Skin epidermis (tissue), 12 donors: Measurements from ENCODE around the gene SNTB2.

Experiments used
- H3K27ac ChIP-seq, 21 experiments: fragments of 200-600 bp; sonication (generic) in 11 of 21; one replicate each; pipeline ENCODE4 v1.5.0; 2020; ENCODE audit warnings: mild to moderate bottlenecking in 3 of 21, inconsistent platforms in 2 of 21, moderate library complexity in 2 of 21
- H3K4me3 ChIP-seq, 7 experiments: fragments of 200-600 bp; sonication (generic) in 2 of 7; one replicate each; pipeline ENCODE4 v1.5.0; 2020; ENCODE audit warnings: inconsistent platforms in 2 of 7, mild to moderate bottlenecking in 2 of 7, moderate library complexity in 1 of 7

Gene SNTB2

DNA sequence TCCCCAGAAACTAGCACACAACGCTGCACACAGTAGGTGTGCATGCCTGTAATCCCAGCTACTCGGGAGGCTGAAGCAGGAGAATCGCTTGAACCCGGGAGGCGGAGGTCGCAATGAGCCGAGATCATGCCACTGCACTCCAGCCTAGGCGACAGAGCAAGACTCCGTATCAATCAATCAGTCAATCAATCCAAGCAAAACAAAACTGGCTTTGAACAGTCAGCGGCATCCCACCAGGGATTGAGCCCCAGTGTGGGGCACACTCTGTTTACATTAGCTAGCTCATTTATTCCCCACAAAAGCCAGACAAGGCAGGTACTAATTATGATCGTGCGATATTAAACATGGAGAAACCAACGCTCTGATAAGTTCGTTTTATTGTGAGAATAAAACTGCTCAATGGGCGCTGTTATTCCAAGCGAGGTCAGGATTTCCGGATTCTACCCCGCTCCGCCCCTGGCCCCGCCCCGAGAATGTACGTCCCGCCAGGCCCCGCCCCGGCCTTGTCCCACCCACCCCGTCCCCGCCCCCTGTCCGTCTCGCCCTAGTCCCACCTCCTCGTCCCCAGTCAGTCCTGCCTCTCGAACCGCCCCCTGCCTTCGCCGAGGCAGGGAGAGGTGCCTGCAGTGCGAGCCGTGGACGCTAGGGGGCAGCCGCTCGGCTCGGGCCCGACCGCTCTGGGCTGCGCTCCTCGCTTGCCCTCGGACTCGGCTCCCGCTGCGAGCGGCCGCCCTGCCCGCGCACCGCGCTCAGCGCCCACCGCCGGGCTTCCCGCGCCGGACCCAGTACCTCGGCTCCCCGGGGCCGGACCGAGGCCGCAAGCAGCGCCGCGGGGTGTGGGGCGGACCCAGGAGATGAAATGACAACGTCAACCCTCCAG, 123.9 kb downstream of the SNTB2 start, which contains the start of gene VPS4A:
Gene VPS4A, plus strand, starts transcription at position 698 of the 880 bp plus-strand sequence. Its CDS starts 162 bp downstream, at position 860.
- H3K27ac ChIP-seq: peak within 1 kb of the TSS; percentile 78 to 98 (median 92)

DNA sequence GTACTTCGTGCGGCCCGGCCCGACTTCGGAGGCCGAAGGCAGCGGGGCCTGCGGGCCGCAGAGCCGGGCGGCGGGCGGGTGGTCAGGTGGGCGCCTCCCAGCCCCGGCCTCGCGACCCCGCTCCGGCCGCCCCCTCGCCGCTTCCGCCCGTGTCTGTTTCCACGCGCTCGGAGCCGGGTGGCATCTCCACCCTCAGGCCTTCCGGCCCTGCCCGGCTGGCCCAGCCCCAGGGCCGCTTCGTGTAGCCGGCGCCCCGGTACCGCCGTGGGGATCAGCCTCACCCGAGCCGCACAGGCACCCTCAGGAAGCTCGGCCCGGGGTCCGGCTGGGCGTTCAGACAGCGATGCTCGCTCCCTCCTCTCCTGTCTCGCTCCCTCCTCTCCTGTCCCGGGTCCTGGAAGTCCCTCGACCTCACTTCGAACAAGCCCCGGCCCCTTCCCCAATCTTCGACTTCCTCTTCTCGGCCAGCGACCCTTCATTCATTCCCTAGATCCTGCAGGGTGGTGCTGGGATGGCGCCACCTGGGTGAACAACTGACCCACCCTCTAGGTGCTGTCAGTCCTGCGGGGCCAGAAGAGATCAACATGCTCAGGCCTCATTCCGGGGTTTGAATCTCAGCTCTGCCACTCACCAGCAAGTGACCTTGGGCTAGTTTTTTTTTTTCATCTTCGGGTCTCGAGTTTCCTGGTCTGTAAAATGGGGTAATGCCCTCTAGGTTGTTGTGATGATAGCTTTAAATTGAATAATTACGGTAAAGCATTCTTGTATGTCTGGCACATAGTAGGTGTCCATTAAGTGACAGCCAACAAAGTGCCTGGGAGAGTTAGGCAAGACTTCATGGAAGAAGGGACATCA, 124.8 kb downstream of the SNTB2 start:
- peak overlapping the region; percentile 69 to 99 (median 86) for H3K4me3 ChIP-seq
- peak overlapping the region; percentile 78 to 98 (median 92) for H3K27ac ChIP-seq

More for the DNA sequence above, 123.9 kb downstream of the SNTB2 start, which contains the start of gene VPS4A:
- H3K4me3 ChIP-seq: peak within 1 kb of the TSS; percentile 69 to 99 (median 86)

DNA sequence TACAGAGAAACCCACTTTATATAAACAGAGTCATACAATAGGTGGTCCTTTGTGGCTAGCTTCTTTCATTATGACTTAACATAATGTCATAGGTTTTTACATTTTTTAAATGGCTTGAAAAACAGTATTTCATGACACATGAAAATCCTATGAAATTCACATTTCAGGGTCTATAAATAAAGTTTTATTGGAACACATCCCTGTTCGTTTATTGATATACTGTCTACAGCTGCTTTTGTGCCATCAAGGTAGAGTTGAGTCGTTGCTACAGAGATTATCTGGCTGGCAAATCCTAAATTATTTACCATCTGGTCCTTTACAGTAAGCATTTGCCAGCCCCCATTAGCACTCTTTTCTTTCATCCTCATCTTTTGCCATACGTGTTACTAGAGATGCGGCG, 126.5 kb downstream of the SNTB2 start:
- no peak overlapping the region for H3K27ac ChIP-seq
- no peak overlapping the region for H3K4me3 ChIP-seq

DNA sequence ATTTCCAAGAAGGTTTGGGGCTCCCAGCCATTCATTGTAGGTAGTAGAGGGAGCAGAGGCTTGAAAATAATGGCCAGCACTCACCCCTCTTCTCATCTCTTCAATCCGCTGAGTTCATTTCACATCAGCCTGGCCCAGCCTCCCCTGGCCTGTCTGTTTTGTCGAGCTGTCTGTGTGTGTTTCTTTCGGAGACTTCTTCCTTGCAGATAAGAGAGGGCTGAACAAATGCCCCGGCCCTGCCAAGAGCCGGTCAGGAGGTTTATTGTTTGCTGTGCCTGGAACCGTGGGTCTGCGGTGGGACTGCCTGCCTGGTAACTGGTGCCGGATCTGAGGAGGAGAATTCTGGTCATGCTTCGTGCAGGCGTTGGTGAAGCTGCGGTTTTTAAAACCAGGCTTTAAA, 127.6 kb downstream of the SNTB2 start:
- Histone ChIP-seq H3K27ac (no peak overlapping the region), H3K4me3 (no peak overlapping the region)

DNA sequence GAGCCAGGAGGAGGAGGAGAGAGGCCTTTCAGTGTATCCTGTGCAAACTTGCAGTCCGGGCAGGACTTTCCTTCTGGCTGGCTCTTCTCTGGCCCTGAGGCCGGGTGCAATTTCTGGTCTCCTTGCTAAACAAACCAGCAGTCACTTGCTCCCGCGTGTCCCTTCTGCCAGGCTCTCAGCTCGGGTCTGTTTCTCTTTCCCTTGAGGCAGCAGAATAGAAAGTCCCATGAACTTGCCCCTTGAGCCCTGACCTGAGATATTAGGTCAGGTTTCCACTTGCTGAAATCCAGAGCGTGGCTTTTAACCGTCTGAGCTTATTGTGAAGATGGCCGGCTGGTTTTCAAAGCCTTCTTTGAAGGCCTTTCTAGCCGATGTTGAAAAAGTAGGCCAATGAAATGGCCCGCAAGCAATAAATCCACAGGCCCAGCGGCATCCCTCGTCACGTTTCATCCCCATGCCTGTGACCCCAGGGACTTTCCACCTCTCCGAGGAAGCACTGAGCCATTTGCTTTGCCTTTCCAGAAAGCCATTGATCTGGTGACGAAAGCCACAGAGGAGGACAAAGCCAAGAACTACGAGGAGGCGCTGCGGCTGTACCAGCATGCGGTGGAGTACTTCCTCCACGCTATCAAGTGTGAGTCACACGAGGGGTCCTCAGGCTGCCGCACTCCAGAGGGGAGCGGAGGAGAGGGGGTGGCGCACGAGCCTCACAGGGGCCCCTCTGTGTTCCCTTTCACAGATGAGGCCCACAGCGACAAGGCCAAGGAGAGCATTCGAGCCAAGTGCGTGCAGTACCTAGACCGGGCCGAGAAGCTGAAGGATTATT, 128.7 kb downstream of the SNTB2 start:
- H3K27ac ChIP-seq: no peak overlapping the region
- no peak overlapping the region for H3K4me3 ChIP-seq

DNA sequence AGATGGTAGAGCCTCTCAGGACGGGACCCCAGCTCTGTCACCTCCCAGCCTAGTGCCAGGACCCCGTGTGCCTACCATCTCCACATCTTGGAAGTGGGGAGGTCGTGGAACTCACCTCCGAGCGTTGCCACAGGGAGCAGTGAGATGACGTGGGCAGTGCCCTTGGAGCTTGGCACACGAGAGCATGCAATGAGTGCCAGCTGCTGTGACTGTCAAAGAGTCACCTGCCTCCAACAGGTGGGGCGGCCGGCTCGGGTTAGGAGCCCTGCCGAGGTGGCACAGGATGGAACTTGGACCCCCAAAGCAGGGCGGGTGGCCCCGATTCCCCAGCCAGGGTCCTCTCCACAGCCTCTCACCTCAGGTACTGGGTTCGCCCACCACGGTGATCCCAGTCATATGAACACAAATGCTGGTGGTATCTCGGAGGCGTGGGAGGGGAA, 129.7 kb downstream of the SNTB2 start:
- no peak overlapping the region for H3K4me3 ChIP-seq
- no peak overlapping the region for H3K27ac ChIP-seq

DNA sequence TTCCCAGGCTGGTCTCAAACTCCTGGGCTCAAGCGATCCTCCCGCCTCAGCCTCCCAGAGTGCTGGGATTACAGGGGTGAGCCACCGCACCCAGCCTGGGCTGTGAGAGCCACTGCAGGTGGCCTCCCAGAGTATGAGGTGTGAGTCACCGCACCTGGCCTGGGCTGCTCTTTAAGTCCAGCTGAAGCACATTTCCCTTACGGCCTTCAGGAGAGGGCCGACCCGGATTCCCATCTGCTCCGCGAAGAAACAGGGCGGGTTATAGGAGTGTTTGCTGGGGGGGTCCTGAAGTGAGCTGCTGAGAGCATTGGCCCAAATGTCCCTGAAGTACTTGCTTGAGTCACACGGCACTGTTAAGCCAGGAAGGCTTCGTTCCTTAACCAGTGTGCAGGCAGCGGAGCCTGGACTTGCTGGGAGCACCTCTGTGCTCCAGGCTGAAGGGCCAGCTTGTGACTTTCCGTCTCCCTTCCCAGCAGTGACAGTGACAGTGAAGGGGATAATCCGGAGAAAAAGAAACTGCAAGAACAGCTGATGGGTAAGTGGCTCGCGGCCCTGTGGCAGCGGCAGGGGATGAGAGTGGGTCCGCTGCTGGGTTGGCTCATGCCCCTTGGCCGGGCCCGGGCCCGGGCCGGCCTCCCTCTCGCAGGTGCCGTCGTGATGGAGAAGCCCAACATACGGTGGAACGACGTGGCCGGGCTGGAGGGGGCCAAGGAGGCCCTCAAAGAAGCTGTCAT, 131.4 kb downstream of the SNTB2 start:
- no peak overlapping the region for H3K4me3 ChIP-seq
- no peak overlapping the region for H3K27ac ChIP-seq

DNA sequence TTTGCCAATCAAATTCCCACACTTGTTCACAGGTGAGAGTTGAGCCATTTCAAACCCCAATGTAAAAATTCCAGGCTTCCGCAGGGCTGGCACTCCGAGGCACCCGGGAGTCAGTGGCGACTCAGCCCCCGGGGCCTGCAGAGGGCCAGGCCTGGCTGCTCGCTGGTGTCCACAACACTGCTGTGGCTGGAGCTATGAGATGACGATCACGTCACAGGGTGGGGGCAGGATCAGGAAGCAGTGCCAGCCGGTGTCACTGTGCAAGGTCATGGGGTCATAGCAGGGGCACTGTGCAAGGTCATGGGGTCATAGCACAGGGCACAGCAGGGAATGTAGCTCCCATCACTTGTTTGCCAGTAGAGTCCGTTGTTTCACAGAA, 131.9 kb downstream of the SNTB2 start:
- Histone ChIP-seq H3K4me3 (no peak overlapping the region), H3K27ac (no peak overlapping the region)

DNA sequence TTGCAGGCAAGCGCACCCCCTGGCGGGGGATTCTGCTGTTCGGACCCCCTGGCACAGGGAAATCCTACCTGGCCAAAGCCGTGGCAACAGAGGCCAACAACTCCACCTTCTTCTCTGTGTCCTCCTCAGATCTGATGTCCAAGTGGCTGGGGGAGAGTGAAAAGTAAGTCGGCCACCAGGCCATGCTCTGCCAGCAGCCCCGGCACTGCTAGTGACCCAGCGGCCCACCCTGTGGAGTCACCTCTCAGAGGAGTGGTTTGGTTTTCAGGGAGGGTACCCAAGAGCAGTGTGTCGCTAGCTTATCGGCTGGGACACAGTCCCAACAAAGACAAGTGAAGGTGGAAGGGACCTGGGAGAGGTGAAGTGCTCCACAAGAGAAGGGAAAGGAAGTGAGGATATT, 132.4 kb downstream of the SNTB2 start:
- no peak overlapping the region for H3K27ac ChIP-seq
- no peak overlapping the region for H3K4me3 ChIP-seq

DNA sequence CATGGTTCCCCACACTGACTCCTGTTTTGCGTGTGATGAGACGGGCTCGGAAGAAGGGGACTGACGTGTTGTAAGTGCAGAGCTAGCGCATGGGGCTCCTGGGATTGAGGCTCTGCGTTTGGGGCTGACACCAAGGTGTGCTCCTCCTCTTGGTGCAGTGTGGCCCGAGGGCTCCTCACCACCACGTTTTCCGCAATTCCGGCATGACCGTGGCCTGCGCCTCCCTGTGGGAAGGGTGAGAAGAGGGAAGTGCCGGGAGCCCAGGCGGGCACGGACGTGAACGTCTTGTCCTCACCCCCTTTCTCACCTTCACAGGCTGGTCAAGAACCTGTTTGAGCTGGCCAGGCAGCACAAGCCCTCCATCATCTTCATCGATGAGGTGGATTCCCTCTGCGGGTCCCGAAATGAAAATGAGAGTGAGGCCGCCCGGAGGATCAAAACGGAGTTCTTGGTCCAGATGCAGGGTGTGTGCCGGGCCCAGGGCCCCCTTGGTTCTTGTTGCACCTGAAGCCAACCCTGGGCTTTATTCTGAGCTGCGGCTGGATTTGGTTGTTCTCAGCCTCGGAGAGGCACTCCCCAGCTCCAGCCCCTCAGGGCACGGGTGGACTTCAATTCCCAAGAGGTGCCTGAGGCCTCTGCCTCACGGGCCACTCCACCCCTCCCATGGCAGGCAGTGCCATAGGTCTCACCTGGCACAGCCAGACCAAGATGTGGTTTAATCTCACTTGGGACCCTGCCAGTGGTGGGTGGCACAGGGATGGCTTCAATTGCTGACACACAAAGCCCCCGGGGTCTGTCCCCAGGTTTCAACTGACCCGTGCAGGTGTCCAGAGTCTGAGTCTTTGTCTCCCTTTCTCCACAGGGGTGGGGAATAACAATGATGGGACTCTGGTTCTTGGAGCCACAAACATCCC, 133.1 kb downstream of the SNTB2 start:
- H3K4me3 ChIP-seq: no peak overlapping the region
- no peak overlapping the region for H3K27ac ChIP-seq

DNA sequence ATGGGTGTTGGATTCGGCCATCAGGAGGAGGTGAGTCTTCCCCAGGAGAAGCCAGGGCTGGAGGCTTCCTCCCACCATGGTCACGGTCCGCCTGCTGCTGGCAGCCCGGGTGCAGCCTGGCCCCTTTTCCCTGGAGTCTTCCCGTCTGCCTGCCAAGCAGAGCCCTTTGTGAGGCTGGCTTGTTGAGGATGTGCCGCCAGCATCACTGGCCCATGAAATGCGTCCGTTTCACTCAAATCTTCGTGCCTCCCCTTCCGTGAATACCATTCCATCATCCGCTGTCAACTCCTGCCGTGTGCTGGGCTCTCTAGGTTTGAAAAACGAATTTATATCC, 133.7 kb downstream of the SNTB2 start:
- Histone ChIP-seq H3K27ac (no peak overlapping the region), H3K4me3 (no peak overlapping the region)

DNA sequence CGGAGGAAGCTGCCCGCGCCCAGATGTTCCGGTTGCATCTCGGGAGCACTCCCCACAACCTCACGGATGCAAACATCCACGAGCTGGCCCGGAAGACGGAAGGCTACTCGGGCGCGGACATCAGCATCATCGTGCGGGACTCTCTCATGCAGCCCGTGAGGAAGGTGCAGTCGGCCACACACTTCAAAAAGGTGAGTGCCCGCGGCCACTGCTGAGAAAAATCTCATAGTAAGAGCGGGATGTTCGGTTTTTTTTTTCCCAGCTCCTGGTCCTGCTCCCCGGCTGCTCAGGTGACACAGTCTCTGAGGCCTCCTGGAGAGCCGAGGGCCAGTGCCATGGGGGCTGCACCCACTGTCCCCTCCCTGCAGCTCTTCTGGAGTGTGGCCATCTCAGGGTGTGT, 134.1 kb downstream of the SNTB2 start:
- Histone ChIP-seq H3K4me3 (no peak overlapping the region), H3K27ac (no peak overlapping the region)

DNA sequence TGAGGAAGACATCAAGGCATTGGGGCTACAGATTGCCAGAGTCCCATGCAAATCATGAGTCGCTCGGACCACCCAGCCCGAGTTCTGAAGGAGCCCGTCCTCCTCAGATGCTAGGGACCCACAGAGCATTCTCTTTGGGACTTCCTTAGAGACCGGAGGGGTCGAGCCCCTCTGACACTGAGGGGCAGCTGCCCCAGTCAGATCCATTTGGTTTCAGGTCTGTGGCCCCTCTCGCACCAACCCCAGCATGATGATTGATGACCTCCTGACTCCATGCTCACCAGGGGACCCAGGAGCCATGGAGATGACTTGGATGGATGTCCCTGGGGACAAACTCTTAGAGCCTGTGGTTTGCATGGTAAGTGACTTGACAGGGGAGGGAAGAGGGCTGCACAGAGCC, 135.4 kb downstream of the SNTB2 start:
- H3K4me3 ChIP-seq: no peak overlapping the region
- peak overlapping the region in 1 of 21 experiments; percentile 31 for H3K27ac ChIP-seq

DNA sequence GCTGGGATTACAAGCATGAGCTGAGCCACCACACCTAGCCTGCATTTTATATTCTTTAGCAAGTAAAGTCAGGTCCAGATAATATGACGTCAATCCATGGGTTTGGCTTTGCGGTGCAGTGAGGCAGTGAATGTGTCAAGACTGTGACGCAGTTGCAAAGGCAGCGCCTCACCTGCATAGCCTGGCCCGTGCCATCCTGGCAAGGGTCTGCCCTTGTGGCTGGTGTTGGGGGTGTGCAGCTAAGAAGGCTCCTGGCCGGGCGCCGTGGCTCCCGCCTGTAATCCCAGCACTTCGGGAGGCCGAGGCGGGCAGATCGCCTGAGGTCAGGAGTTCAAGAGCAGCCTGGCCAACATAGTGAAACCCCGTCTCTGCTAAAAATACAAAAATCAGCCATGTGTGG, 136.5 kb downstream of the SNTB2 start:
- no peak overlapping the region for H3K4me3 ChIP-seq
- H3K27ac ChIP-seq: no peak overlapping the region

DNA sequence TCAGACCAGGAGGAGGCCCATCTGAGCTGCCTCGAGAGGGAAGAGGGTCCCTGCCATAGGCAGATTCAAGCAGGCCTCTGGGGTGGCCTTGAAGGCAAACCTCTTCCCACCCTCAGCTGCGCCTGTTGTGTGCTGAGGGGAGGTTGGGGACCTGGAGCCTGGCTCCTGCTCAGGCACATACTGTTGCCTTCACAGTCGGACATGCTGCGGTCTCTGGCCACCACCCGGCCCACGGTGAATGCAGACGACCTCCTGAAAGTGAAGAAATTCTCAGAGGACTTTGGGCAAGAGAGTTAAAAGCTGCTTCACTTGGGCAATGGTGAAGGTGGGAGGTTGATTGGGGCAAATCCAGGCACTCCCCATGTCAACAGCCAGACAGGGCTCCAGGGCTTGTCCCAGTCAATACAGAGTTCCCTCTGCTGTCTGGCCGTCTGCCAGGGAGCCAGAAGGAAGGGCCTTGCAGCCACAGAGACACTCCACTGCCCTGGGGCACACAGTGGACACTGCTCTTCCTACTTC, 137.1 kb downstream of the SNTB2 start:
- Histone ChIP-seq H3K27ac (no peak overlapping the region), H3K4me3 (no peak overlapping the region)

DNA sequence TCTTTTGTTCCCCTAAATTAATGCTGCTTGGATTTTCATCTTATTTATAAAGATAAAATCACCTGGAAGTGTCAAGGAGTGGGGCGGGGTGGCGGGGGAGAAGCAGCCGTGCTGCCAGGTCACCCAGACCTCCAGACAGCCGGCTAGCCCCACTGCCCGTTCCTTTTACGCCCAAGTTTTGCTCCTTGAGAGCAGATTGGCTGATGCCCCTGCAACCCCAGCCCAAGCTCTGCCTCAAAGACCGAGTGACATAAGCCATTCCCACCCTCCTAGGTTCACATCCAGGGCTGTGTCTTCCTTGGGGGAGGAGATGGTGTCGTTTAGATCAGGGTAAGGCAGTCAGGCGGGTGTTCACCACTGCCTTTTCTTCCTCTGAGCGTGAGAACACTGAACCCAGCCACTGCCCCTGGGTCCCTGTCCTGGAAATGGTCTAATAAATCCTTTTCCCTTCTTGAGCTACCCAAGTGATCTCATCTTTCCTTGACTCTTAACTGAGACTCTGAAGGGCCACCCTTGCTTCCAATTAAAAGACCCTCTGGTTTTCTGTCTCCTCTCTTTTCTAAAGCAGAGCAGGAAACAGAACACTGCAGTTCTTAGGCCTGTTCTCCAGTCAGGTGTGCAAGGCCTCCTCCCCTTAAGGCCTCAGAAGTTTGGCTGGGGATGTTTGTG, 137.8 kb downstream of the SNTB2 start:
- H3K27ac ChIP-seq: no peak overlapping the region
- no peak overlapping the region for H3K4me3 ChIP-seq

DNA sequence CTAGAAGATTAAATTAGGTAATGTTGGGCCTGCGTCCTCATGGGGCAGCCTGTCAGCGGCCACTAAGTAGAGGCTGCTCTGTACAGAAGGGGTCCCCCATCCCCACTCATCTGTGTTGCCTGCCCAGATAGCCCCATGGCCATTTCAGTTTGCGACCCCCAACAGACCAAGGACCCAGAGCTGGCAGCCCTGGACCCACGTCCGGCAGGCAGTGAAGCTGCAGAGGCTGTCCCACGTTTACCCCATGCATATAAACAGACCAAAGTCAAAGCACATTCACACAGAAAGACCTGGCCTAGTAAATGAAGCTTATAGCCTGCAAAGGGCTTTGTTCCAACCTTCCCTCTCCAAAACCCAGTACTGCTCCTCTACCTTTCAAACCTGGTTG, 138.8 kb downstream of the SNTB2 start:
- Histone ChIP-seq H3K27ac (no peak overlapping the region), H3K4me3 (no peak overlapping the region)
